Fibroblast of lung (primary cell): Measurements from ENCODE around the gene FUT4. TPM values are rescaled to one million over a fixed set of nuclear protein-coding genes. Genes with fewer than 3 reads are reported as not detected.

ENCODE experiments used
- DNase-seq, 2 donors: peaks; one replicate each; pipeline versions ENCODE4 v3.0.0 to v3.0.0-alpha.2; 2010; ENCODE audit warnings: low read depth in 2 of 2
- H2AFZ ChIP-seq: 2 replicates; pipeline ENCODE4 v1.5.1; 2012; ENCODE audit warnings: low read length, control low read depth, inconsistent platforms
- H3K27ac ChIP-seq: 2 replicates; pipeline ENCODE4 v1.5.1; 2011; ENCODE audit warnings: low read length, control low read depth; ENCODE audit not compliant: insufficient read depth
- H3K27me3 ChIP-seq: 2 replicates; pipeline ENCODE4 v1.5.1; 2011; ENCODE audit warnings: mild to moderate bottlenecking, low read length; ENCODE audit not compliant: control insufficient read depth, insufficient read depth
- H3K36me3 ChIP-seq: 2 replicates; pipeline ENCODE4 v1.5.1; 2011; ENCODE audit warnings: low read length; ENCODE audit not compliant: control insufficient read depth, insufficient read depth
- H3K4me1 ChIP-seq: 2 replicates; pipeline ENCODE4 v1.5.1; 2011; ENCODE audit warnings: low read length; ENCODE audit not compliant: control insufficient read depth, insufficient read depth; ENCODE audit errors: extremely low read depth
- H3K4me2 ChIP-seq: 2 replicates; pipeline ENCODE4 v1.5.1; 2011; ENCODE audit warnings: low read length, control low read depth; ENCODE audit not compliant: insufficient read depth; ENCODE audit errors: extremely low read depth
- H3K4me3 ChIP-seq, 4 experiments: fragments of 200-600 bp in 1 of 4; sonication (generic) in 1 of 4; replicated peaks in 1 of 4; 2 replicates each; pipeline ENCODE4 v1.5.1; 2011 to 2016; ENCODE audit warnings: low read length in 4 of 4, low read depth in 3 of 4, mild to moderate bottlenecking in 3 of 4, control low read depth in 2 of 4, inconsistent platforms in 1 of 4, mixed read lengths in 1 of 4; ENCODE audit not compliant: insufficient read depth in 1 of 4; ENCODE audit errors: control extremely low read depth in 1 of 4
- H3K79me2 ChIP-seq: 2 replicates; pipeline ENCODE4 v1.5.1; 2012; ENCODE audit warnings: mild to moderate bottlenecking, low read length, inconsistent platforms; ENCODE audit not compliant: control insufficient read depth, insufficient read depth
- H3K9ac ChIP-seq: 2 replicates; pipeline ENCODE4 v1.5.1; 2011; ENCODE audit warnings: mild to moderate bottlenecking, low read length, control low read depth; ENCODE audit not compliant: insufficient read depth
- H3K9me3 ChIP-seq: 2 replicates; pipeline ENCODE4 v1.5.1; 2012; ENCODE audit warnings: low read depth, low read length; ENCODE audit not compliant: control insufficient read depth, insufficient read depth
- H4K20me1 ChIP-seq: 2 replicates; pipeline ENCODE4 v1.5.1; 2011; ENCODE audit warnings: low read length; ENCODE audit not compliant: control insufficient read depth, insufficient read depth; ENCODE audit errors: extremely low read depth
- EZH2 ChIP-seq: IDR thresholded peaks from 2 replicates; pipeline ENCODE4 v1.5.1; 2012; ENCODE audit warnings: low read length, control low read depth, mild to moderate bottlenecking; ENCODE audit errors: missing control alignments
- polyA plus RNA-seq, 2 donors: library from polyadenylated mRNA; depleted of rRNA in 1 of 2; stranded (reverse) in 1 of 2; unstranded in 1 of 2; fragments of >200 nt; gene quantifications; 2 replicates each; pipeline ENCODE4 v1.2.1, GENCODE V29; 2011 to 2012; ENCODE audit warnings: missing spikeins in 1 of 2
- total RNA-seq: library from RNA; depleted of rRNA; stranded (reverse); fragments of >200 nt; gene quantifications from 2 replicates; pipeline ENCODE4 v1.2.1, GENCODE V29; 2014
- TF ChIP-seq, protein P1 (sequence below), 2 donors: IDR thresholded peaks in 1 of 2; conservative IDR thresholded peaks in 1 of 2; 1 replicate in 1 of 2; 2 replicates in 1 of 2; pipeline ENCODE4 v1.5.1; 2011 to 2012; ENCODE audit warnings: low read length in 2 of 2, control low read depth in 1 of 2, inconsistent platforms in 1 of 2, low read depth in 1 of 2, mild to moderate bottlenecking in 1 of 2

The FUT4 gene
- total and polyA plus RNA-seq, 2 donors (not counting 1 experiment from before 2014, with no cell fraction given), result 2.7 to 5.1 TPM

DNA sequence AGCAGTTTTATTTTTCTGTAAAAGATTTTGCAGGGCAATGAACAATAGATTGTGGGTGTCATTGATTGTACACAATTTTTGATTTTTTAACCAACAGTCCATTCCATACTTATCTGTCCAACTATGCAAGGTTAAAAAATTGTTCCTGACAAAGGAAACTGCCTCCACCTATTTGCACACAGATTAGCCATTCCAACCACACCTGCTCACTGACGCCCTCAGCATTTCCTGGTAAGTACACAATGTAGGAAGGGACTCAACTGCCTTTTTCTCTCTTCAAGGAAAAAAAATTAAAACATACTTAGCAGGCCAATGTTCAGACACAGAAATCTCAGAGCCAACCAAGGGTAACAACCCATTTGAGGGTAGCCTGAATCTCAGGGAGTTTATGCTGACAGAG lies 4.3 kb upstream of the FUT4 start:
- Histone ChIP-seq H3K4me3 (no peak overlapping the region), H4K20me1 (no peaks in the 10 kb centered on the region), H3K9ac (no peak overlapping the region), H3K4me2 (no peak overlapping the region), H3K36me3 (no peaks in the 10 kb centered on the region), H3K27me3 (no peaks in the 10 kb centered on the region), H3K79me2 (no peaks in the 10 kb centered on the region), H3K27ac (no peak overlapping the region), H3K9me3 (no peaks in the 10 kb centered on the region), H2AFZ (no peak overlapping the region), H3K4me1 (no peaks in the 10 kb centered on the region)
- TF ChIP-seq EZH2, result no peak
- TF ChIP-seq, protein P1, sequence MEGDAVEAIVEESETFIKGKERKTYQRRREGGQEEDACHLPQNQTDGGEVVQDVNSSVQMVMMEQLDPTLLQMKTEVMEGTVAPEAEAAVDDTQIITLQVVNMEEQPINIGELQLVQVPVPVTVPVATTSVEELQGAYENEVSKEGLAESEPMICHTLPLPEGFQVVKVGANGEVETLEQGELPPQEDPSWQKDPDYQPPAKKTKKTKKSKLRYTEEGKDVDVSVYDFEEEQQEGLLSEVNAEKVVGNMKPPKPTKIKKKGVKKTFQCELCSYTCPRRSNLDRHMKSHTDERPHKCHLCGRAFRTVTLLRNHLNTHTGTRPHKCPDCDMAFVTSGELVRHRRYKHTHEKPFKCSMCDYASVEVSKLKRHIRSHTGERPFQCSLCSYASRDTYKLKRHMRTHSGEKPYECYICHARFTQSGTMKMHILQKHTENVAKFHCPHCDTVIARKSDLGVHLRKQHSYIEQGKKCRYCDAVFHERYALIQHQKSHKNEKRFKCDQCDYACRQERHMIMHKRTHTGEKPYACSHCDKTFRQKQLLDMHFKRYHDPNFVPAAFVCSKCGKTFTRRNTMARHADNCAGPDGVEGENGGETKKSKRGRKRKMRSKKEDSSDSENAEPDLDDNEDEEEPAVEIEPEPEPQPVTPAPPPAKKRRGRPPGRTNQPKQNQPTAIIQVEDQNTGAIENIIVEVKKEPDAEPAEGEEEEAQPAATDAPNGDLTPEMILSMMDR (conservative IDR thresholded peaks at IDR 0.05 in 1 of 2, IDR thresholded peaks at IDR 0.05 in 1 of 2; ENCODE audit: low read depth in 1 of 2, low read length in 2 of 2), result no peak
- no peak for DNase-seq

DNA sequence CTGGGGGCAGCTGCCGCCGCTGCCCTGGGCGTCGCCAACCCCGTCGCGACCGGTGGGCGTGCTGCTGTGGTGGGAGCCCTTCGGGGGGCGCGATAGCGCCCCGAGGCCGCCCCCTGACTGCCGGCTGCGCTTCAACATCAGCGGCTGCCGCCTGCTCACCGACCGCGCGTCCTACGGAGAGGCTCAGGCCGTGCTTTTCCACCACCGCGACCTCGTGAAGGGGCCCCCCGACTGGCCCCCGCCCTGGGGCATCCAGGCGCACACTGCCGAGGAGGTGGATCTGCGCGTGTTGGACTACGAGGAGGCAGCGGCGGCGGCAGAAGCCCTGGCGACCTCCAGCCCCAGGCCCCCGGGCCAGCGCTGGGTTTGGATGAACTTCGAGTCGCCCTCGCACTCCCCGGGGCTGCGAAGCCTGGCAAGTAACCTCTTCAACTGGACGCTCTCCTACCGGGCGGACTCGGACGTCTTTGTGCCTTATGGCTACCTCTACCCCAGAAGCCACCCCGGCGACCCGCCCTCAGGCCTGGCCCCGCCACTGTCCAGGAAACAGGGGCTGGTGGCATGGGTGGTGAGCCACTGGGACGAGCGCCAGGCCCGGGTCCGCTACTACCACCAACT lies 1.0 kb downstream of the FUT4 start:
- TF ChIP-seq EZH2, result no peak
- TF ChIP-seq, protein P1 (conservative IDR thresholded peaks at IDR 0.05 in 1 of 2, IDR thresholded peaks at IDR 0.05 in 1 of 2; ENCODE audit: low read depth in 1 of 2, low read length in 2 of 2), result no peak
- peak overlapping the region; percentile 92 for H3K27ac ChIP-seq
- H3K79me2 ChIP-seq, result peaks cover 13% of the 10 kb centered on the region

GRCh38 chr11:94545264-94546161 lies 1.8 kb downstream of the FUT4 start:
- Histone ChIP-seq H3K36me3 (no peaks in the 10 kb centered on the region), H3K9me3 (no peaks in the 10 kb centered on the region), H3K27ac (no peak overlapping the region), H2AFZ (no peak overlapping the region), H3K4me2 (peak overlapping the region; percentile 72), H3K4me1 (no peaks in the 10 kb centered on the region), H3K27me3 (no peaks in the 10 kb centered on the region), H3K9ac (no peak overlapping the region), H3K4me3 (peak overlapping the region; percentile 24 to 69 (median 51)), H3K79me2 (peaks cover 13% of the 10 kb centered on the region), H4K20me1 (no peaks in the 10 kb centered on the region)
- DNase-seq, result no peak
- TF ChIP-seq, protein P1 (conservative IDR thresholded peaks at IDR 0.05 in 1 of 2, IDR thresholded peaks at IDR 0.05 in 1 of 2; ENCODE audit: low read depth in 1 of 2, low read length in 2 of 2), result no peak
- TF ChIP-seq EZH2, result no peak

More for the DNA sequence above, 1.0 kb downstream of the FUT4 start:
- Histone ChIP-seq H2AFZ (peak overlapping the region; percentile 52), H3K4me2 (peak overlapping the region; percentile 72), H3K9ac (peak overlapping the region; percentile 95), H4K20me1 (no peaks in the 10 kb centered on the region), H3K36me3 (no peaks in the 10 kb centered on the region), H3K27me3 (no peaks in the 10 kb centered on the region), H3K4me3 (peak overlapping the region; percentile 21 to 69 (median 51)), H3K4me1 (no peaks in the 10 kb centered on the region), H3K9me3 (no peaks in the 10 kb centered on the region)
- no peak for DNase-seq
